BE2C (cell line): ENCODE data around the gene SSB.

Experiments used
- DNase-seq: peaks from one replicate; pipeline ENCODE4 v3.0.0-alpha.2; 2020
- H3K27me3 ChIP-seq: fragments of 250-450 bp; sonication (Bioruptor Pico); 2 replicates; pipeline ENCODE4 v1.5.1; 2020; ENCODE audit warnings: mild to moderate bottlenecking
- H3K36me3 ChIP-seq: fragments of 250-450 bp; sonication (Bioruptor Pico); 2 replicates; pipeline ENCODE4 v1.5.1; 2020; ENCODE audit warnings: mild to moderate bottlenecking
- H3K4me1 ChIP-seq: fragments of 250-450 bp; sonication (Bioruptor Pico); 2 replicates; pipeline ENCODE4 v1.5.1; 2020
- H3K4me3 ChIP-seq: 2 replicates; pipeline ENCODE4 v1.5.1; 2011; ENCODE audit warnings: low read depth, low read length
- H3K9me3 ChIP-seq: fragments of 250-450 bp; sonication (Bioruptor Pico); 2 replicates; pipeline ENCODE4 v1.5.1; 2020
- TF ChIP-seq, protein P1 (sequence below): IDR thresholded peaks from 2 replicates; pipeline ENCODE4 v1.5.1; 2012; ENCODE audit warnings: mild to moderate bottlenecking, low read depth, low read length

The SSB gene

DNA sequence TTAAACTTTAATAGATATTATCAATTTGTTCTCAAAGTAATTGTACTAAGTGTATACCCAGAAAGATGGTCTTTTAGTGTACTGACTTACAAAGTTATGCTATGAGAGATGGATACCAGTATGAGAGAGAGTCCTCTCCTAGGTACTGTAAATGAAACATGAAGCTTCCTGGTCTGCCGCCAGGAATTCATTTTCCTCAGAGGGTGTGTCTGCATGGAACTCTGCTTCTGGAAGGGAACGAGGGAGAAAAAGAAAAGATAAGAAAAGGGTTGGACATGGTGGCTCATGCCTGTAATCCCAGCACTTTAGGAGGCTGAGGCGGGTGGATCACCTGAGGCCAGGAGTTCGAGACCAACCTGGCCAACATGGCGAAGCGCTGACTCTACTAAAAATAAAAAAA lies 2.2 kb upstream of the SSB start:
- Histone ChIP-seq H3K4me3 (no peak overlapping the region), H3K27me3 (no peaks in the 10 kb centered on the region), H3K36me3 (peaks cover 4% of the 10 kb centered on the region), H3K4me1 (no peaks in the 10 kb centered on the region), H3K9me3 (no peaks in the 10 kb centered on the region)
- TF ChIP-seq, protein P1, sequence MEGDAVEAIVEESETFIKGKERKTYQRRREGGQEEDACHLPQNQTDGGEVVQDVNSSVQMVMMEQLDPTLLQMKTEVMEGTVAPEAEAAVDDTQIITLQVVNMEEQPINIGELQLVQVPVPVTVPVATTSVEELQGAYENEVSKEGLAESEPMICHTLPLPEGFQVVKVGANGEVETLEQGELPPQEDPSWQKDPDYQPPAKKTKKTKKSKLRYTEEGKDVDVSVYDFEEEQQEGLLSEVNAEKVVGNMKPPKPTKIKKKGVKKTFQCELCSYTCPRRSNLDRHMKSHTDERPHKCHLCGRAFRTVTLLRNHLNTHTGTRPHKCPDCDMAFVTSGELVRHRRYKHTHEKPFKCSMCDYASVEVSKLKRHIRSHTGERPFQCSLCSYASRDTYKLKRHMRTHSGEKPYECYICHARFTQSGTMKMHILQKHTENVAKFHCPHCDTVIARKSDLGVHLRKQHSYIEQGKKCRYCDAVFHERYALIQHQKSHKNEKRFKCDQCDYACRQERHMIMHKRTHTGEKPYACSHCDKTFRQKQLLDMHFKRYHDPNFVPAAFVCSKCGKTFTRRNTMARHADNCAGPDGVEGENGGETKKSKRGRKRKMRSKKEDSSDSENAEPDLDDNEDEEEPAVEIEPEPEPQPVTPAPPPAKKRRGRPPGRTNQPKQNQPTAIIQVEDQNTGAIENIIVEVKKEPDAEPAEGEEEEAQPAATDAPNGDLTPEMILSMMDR = no peak
- DNase-seq = no peak

DNA sequence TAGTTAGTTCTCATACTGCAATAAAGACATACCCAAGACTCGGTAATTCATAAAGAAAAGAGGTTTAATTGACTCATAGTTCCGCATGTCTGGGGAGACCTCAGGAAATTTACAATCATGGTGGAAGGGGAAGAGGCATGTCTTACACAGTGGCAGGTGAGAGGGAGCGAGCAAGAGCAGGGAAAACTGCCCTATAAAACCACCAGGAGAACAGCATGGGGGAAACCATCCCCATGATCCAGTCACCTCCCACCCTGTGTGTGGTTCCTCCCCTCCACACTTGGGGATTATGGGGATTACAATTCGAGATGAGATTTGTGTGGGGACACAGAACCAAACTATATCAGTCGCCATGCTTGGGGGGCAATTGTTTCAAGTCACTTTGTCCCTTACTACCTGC lies 1.1 kb upstream of the SSB start:
- H3K27me3 ChIP-seq = no peaks in the 10 kb centered on the region
- no peak overlapping the region for H3K4me3 ChIP-seq
- TF ChIP-seq, protein P1 = no peak
- peaks cover 10% of the 10 kb centered on the region for H3K36me3 ChIP-seq
- H3K9me3 ChIP-seq = no peaks in the 10 kb centered on the region
- H3K4me1 ChIP-seq = no peaks in the 10 kb centered on the region
- DNase-seq = no peak

DNA sequence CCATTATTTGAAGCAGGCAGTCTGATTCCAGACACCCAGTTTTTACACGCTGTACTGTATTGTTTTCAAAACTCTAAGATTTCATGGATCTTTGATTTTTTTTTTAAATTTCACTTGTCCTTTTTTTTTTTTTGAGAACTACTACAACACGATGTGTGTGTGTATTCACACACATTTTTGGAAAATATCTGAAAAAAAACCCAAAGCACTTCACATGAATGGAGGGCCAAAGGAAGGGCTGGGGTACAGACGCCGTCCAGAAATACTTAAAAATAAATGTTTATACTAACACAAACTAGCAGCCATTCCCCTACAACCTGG lies 314 bp upstream of the SSB start:
- DNase-seq = no peak
- H3K36me3 ChIP-seq = peaks cover 10% of the 10 kb centered on the region
- H3K4me3 ChIP-seq = peak overlapping the region; percentile 72
- no peaks in the 10 kb centered on the region for H3K9me3 ChIP-seq
- no peaks in the 10 kb centered on the region for H3K27me3 ChIP-seq
- H3K4me1 ChIP-seq = no peaks in the 10 kb centered on the region
- TF ChIP-seq, protein P1 = no peak

DNA sequence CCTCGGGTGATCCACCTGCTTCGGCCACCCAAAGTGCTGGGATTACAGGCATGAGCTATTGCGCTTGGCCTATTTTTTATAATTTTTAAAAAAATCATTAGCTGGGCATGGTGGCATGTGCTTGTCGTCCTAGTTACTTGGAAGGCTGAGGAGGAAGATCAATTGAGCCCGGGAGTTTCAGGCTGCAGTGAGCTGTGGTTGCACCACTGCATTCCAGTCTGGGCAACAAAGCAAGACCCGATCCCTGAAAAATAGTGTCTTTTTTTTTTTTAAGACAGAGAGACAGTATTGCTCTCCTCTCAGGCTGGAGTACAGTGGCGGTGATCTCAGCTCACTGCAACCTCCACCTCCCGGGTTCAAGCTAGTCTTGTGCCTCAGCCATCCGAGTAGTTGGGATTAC lies 4.8 kb downstream of the SSB start:
- no peak for DNase-seq
- peaks cover 29% of the 10 kb centered on the region for H3K36me3 ChIP-seq
- TF ChIP-seq, protein P1 = no peak

DNA sequence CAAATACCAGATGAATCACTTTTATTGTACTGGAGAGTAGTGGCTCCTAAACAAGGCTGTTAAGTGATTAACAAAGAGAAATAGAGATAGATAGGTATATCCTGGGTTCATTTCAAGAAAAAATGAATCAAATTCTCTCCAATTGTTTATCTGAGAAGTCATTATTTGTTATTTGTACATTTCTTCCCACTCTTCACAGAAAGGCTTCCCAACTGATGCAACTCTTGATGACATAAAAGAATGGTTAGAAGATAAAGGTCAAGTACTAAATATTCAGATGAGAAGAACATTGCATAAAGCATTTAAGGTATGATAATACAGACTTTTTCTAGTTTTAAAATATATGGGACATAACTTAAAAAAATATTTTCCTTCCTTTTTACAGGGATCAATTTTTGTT lies 7.9 kb downstream of the SSB start:
- no peak for DNase-seq
- H3K36me3 ChIP-seq = peaks cover 35% of the 10 kb centered on the region
- no peaks in the 10 kb centered on the region for H3K27me3 ChIP-seq
- H3K4me3 ChIP-seq = no peak overlapping the region
- H3K9me3 ChIP-seq = no peaks in the 10 kb centered on the region
- no peaks in the 10 kb centered on the region for H3K4me1 ChIP-seq
- TF ChIP-seq, protein P1 = no peak

More for the DNA sequence above, 4.8 kb downstream of the SSB start:
- Histone ChIP-seq H3K4me3 (no peak overlapping the region), H3K9me3 (no peaks in the 10 kb centered on the region), H3K4me1 (no peaks in the 10 kb centered on the region), H3K27me3 (no peaks in the 10 kb centered on the region)

DNA sequence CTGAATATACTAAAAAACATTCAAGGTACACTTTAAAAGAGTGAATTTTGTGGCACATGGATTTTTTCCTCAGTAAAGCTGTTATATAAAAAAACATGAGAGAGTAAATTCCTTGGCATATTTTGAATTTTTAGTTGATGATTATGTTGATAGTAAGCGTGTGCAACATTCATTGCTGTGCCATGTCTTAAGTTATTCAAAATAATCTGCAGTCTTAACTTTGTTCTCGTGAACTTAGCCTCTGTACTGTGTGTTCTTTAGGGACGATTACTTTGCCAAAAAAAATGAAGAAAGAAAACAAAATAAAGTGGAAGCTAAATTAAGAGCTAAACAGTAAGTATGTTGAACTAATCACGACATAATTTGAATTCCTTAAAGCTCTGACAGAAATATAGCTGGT lies 9.6 kb downstream of the SSB start:
- no peaks in the 10 kb centered on the region for H3K4me1 ChIP-seq
- no peak for DNase-seq
- H3K4me3 ChIP-seq = no peak overlapping the region
- H3K27me3 ChIP-seq = no peaks in the 10 kb centered on the region
- no peaks in the 10 kb centered on the region for H3K9me3 ChIP-seq
- peaks cover 35% of the 10 kb centered on the region for H3K36me3 ChIP-seq
- TF ChIP-seq, protein P1 = no peak
